HUES6 (cell line): Measurements from ENCODE around the gene SPATA12.

ENCODE experiments used
- H3K27ac ChIP-seq: 2 replicates; pipeline ENCODE4 v1.7.0; 2013; ENCODE audit warnings: low read depth, mild to moderate bottlenecking, low read length, inconsistent platforms
- H3K27me3 ChIP-seq: 2 replicates; pipeline ENCODE4 v1.6.1; 2013; ENCODE audit warnings: low read length; ENCODE audit not compliant: control insufficient read depth, insufficient read depth
- H3K36me3 ChIP-seq: 2 replicates; pipeline ENCODE4 v1.6.1; 2013; ENCODE audit warnings: low read length; ENCODE audit not compliant: control insufficient read depth, insufficient read depth
- H3K4me1 ChIP-seq: 2 replicates; pipeline ENCODE4 v1.6.1; 2013; ENCODE audit warnings: low read length; ENCODE audit not compliant: control insufficient read depth, insufficient read depth
- H3K4me3 ChIP-seq: 2 replicates; pipeline ENCODE4 v1.5.1; 2013; ENCODE audit warnings: low read depth, low read length
- H3K9ac ChIP-seq: one replicate; pipeline ENCODE4 v1.6.1; 2013; ENCODE audit warnings: mild to moderate bottlenecking, low read length
- H3K9me3 ChIP-seq: 2 replicates; pipeline ENCODE4 v1.6.1; 2013; ENCODE audit warnings: low read depth, low read length; ENCODE audit not compliant: control insufficient read depth, insufficient read depth

The SPATA12 gene

GRCh38 chr3:57029924-57030323 is 30.5 kb upstream of the SPATA12 start:
- no peaks in the 10 kb centered on the region for H3K27me3 ChIP-seq
- no peaks in the 10 kb centered on the region for H3K36me3 ChIP-seq
- no peak overlapping the region for H3K27ac ChIP-seq
- H3K9ac ChIP-seq: no peak overlapping the region
- H3K4me1 ChIP-seq: no peaks in the 10 kb centered on the region
- H3K4me3 ChIP-seq: no peak overlapping the region
- H3K9me3 ChIP-seq: no peaks in the 10 kb centered on the region

GRCh38 chr3:57030721-57031120 is 29.7 kb upstream of the SPATA12 start:
- no peaks in the 10 kb centered on the region for H3K4me1 ChIP-seq
- H3K4me3 ChIP-seq: no peak overlapping the region
- no peak overlapping the region for H3K27ac ChIP-seq
- H3K36me3 ChIP-seq: no peaks in the 10 kb centered on the region
- H3K27me3 ChIP-seq: no peaks in the 10 kb centered on the region
- no peaks in the 10 kb centered on the region for H3K9me3 ChIP-seq
- H3K9ac ChIP-seq: no peak overlapping the region

- Histone ChIP-seq H3K27me3 (no peaks in the 10 kb centered on the region), H3K9ac (no peak overlapping the region), H3K9me3 (no peaks in the 10 kb centered on the region), H3K36me3 (no peaks in the 10 kb centered on the region), H3K27ac (no peak overlapping the region), H3K4me1 (no peaks in the 10 kb centered on the region), H3K4me3 (no peak overlapping the region)
Measured at GRCh38 chr3:57031631-57032541, 28.6 kb upstream of the SPATA12 start.

- H3K27me3 ChIP-seq: no peaks in the 10 kb centered on the region
- H3K9me3 ChIP-seq: no peaks in the 10 kb centered on the region
- no peak overlapping the region for H3K9ac ChIP-seq
- H3K36me3 ChIP-seq: no peaks in the 10 kb centered on the region
- H3K27ac ChIP-seq: no peak overlapping the region
- H3K4me1 ChIP-seq: no peaks in the 10 kb centered on the region
- no peak overlapping the region for H3K4me3 ChIP-seq
Measured at GRCh38 chr3:57036952-57037351, 23.5 kb upstream of the SPATA12 start.

- no peaks in the 10 kb centered on the region for H3K27me3 ChIP-seq
- H3K27ac ChIP-seq: no peak overlapping the region
- H3K9ac ChIP-seq: no peak overlapping the region
- no peaks in the 10 kb centered on the region for H3K4me1 ChIP-seq
- H3K4me3 ChIP-seq: no peak overlapping the region
- no peaks in the 10 kb centered on the region for H3K36me3 ChIP-seq
- H3K9me3 ChIP-seq: no peaks in the 10 kb centered on the region
Measured at GRCh38 chr3:57038466-57039164, 21.8 kb upstream of the SPATA12 start.

GRCh38 chr3:57041674-57042073 is 18.8 kb upstream of the SPATA12 start:
- H3K4me1 ChIP-seq: peaks cover 16% of the 10 kb centered on the region
- H3K27ac ChIP-seq: no peak overlapping the region
- H3K27me3 ChIP-seq: no peaks in the 10 kb centered on the region
- H3K9ac ChIP-seq: no peak overlapping the region
- no peaks in the 10 kb centered on the region for H3K9me3 ChIP-seq
- no peaks in the 10 kb centered on the region for H3K36me3 ChIP-seq
- H3K4me3 ChIP-seq: no peak overlapping the region

GRCh38 chr3:57043518-57043917 is 16.9 kb upstream of the SPATA12 start:
- Histone ChIP-seq H3K4me1 (peaks cover 16% of the 10 kb centered on the region), H3K36me3 (no peaks in the 10 kb centered on the region)

GRCh38 chr3:57046101-57046765 is 14.2 kb upstream of the SPATA12 start:
- Histone ChIP-seq H3K9ac (no peak overlapping the region), H3K27ac (no peak overlapping the region), H3K9me3 (no peaks in the 10 kb centered on the region), H3K4me3 (no peak overlapping the region), H3K36me3 (no peaks in the 10 kb centered on the region), H3K4me1 (peaks cover 16% of the 10 kb centered on the region), H3K27me3 (no peaks in the 10 kb centered on the region)

More at GRCh38 chr3:57043518-57043917, 16.9 kb upstream of the SPATA12 start:
- Histone ChIP-seq H3K4me3 (no peak overlapping the region), H3K27me3 (no peaks in the 10 kb centered on the region), H3K27ac (no peak overlapping the region), H3K9me3 (no peaks in the 10 kb centered on the region), H3K9ac (no peak overlapping the region)

GRCh38 chr3:57048052-57048671 is 12.3 kb upstream of the SPATA12 start:
- no peak overlapping the region for H3K27ac ChIP-seq
- H3K36me3 ChIP-seq: no peaks in the 10 kb centered on the region
- H3K9me3 ChIP-seq: no peaks in the 10 kb centered on the region
- H3K4me1 ChIP-seq: peaks cover 16% of the 10 kb centered on the region
- no peak overlapping the region for H3K4me3 ChIP-seq
- no peak overlapping the region for H3K9ac ChIP-seq
- no peaks in the 10 kb centered on the region for H3K27me3 ChIP-seq

- no peaks in the 10 kb centered on the region for H3K27me3 ChIP-seq
- H3K27ac ChIP-seq: no peak overlapping the region
- no peaks in the 10 kb centered on the region for H3K36me3 ChIP-seq
- peaks cover 16% of the 10 kb centered on the region for H3K4me1 ChIP-seq
- H3K9me3 ChIP-seq: no peaks in the 10 kb centered on the region
- H3K4me3 ChIP-seq: no peak overlapping the region
- no peak overlapping the region for H3K9ac ChIP-seq
Measured at GRCh38 chr3:57048728-57049127, 11.7 kb upstream of the SPATA12 start.
